Cardiac muscle cell (in vitro differentiated cells and primary cell): Measurements from ENCODE around the gene CAAP1. TPM values are rescaled to one million over a fixed set of nuclear protein-coding genes. Genes with fewer than 3 reads are reported as not detected.
A peak's percentile ranks its signal among the peaks of the same experiment; 100 is the strongest.
"Not testable (repeated sequence)": the region's sequence is repeated elsewhere in the genome, so short reads cannot be mapped to it uniquely, and the experiment has no call there.

Source experiments
- DNase-seq, 2 donors: peaks; one replicate each; pipeline versions ENCODE4 v3.0.0 to v3.0.0-alpha.2; 2010 to 2017; ENCODE audit warnings: low read depth in 1 of 2, low spot score in 1 of 2
- H3K27ac ChIP-seq: fragments of 200-600 bp; sonication (generic); 2 replicates; pipeline ENCODE4 v1.5.1; 2016
- H3K27me3 ChIP-seq: fragments of 200-600 bp; sonication (generic); 2 replicates; pipeline ENCODE4 v1.6.0; 2016; ENCODE audit warnings: control low read depth
- H3K36me3 ChIP-seq: fragments of 200-600 bp; sonication (generic); 2 replicates; pipeline ENCODE4 v1.5.1; 2016; ENCODE audit warnings: control low read depth
- H3K4me1 ChIP-seq: fragments of 200-600 bp; sonication (generic); 2 replicates; pipeline ENCODE4 v1.8.1; 2017; ENCODE audit warnings: low read depth, mild to moderate bottlenecking, mixed run types
- H3K4me3 ChIP-seq: fragments of 200-600 bp; sonication (generic); 2 replicates; pipeline ENCODE4 v1.5.1; 2016; ENCODE audit warnings: mild to moderate bottlenecking
- H3K9me3 ChIP-seq: fragments of 200-600 bp; sonication (generic); 2 replicates; pipeline ENCODE4 v1.5.1; 2017; ENCODE audit warnings: low read depth, mild to moderate bottlenecking, control low read depth
- polyA plus RNA-seq: library from polyadenylated mRNA; unstranded; fragments of >200 nt; fragmentation: Nextera tagmentation; extraction: Ambion mirVana; gene quantifications from 2 replicates; pipeline ENCODE4 v1.2.1, GENCODE V29; 2016
- total RNA-seq: library from RNA; depleted of rRNA; stranded (reverse); fragments of >200 nt; gene quantifications from 2 replicates; pipeline ENCODE4 v1.2.3, GENCODE V29; 2016
- TF ChIP-seq, protein P1 (sequence below): IDR thresholded peaks from 2 replicates; pipeline ENCODE4 v1.5.1; 2012; ENCODE audit warnings: low read depth, mild to moderate bottlenecking, low read length

The CAAP1 gene
- total and polyA plus RNA-seq, 2 experiments from 2014 or later = 19.9 to 24.9 TPM

DNA sequence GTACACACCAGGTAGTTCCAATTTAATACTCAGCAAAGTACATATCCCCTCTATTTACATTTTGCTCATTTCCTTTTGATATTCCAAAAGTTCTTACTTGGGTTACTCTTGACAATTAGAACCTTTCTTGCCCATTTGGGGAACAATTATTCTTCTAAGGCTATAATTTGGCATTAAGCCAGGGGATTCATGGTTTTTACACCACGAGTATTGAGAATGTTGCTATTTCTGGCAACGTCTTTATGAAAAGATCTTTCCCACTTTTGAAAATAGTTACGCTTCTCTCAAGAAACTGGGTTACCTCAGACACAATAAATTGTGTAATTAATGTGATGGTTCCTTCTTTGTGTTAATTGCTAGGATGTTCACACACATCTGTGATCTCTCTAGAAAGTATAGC is 11.5 kb upstream of the CAAP1 start:
- TF ChIP-seq, protein P1, sequence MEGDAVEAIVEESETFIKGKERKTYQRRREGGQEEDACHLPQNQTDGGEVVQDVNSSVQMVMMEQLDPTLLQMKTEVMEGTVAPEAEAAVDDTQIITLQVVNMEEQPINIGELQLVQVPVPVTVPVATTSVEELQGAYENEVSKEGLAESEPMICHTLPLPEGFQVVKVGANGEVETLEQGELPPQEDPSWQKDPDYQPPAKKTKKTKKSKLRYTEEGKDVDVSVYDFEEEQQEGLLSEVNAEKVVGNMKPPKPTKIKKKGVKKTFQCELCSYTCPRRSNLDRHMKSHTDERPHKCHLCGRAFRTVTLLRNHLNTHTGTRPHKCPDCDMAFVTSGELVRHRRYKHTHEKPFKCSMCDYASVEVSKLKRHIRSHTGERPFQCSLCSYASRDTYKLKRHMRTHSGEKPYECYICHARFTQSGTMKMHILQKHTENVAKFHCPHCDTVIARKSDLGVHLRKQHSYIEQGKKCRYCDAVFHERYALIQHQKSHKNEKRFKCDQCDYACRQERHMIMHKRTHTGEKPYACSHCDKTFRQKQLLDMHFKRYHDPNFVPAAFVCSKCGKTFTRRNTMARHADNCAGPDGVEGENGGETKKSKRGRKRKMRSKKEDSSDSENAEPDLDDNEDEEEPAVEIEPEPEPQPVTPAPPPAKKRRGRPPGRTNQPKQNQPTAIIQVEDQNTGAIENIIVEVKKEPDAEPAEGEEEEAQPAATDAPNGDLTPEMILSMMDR = no peak
- Histone ChIP-seq H3K4me1 (no peaks in the 10 kb centered on the region), H3K9me3 (no peaks in the 10 kb centered on the region), H3K4me3 (no peak overlapping the region), H3K27me3 (no peaks in the 10 kb centered on the region), H3K27ac (no peak overlapping the region), H3K36me3 (peaks cover 31% of the 10 kb centered on the region)
- DNase-seq = no peak

GRCh38 chr9:26893030-26893676 is 551 bp upstream of the CAAP1 start:
- H3K9me3 ChIP-seq = no peaks in the 10 kb centered on the region
- no peaks in the 10 kb centered on the region for H3K27me3 ChIP-seq
- H3K4me1 ChIP-seq = peaks cover 6% of the 10 kb centered on the region
- H3K4me3 ChIP-seq = peak overlapping the region; percentile 95
- H3K27ac ChIP-seq = peak overlapping the region; percentile 98
- H3K36me3 ChIP-seq = no peaks in the 10 kb centered on the region
- TF ChIP-seq, protein P1 = no peak
- DNase-seq = no peak

GRCh38 chr9:26891726-26892125 is 876 bp downstream of the CAAP1 start:
- Histone ChIP-seq H3K36me3 (peaks cover 2% of the 10 kb centered on the region), H3K27ac (peak overlapping the region; percentile 98), H3K4me3 (peak overlapping the region; percentile 95), H3K27me3 (no peaks in the 10 kb centered on the region), H3K4me1 (peaks cover 6% of the 10 kb centered on the region), H3K9me3 (no peaks in the 10 kb centered on the region)
- DNase-seq = peak in 1 of 2 donors; percentile 3
- TF ChIP-seq, protein P1 = no peak

DNA sequence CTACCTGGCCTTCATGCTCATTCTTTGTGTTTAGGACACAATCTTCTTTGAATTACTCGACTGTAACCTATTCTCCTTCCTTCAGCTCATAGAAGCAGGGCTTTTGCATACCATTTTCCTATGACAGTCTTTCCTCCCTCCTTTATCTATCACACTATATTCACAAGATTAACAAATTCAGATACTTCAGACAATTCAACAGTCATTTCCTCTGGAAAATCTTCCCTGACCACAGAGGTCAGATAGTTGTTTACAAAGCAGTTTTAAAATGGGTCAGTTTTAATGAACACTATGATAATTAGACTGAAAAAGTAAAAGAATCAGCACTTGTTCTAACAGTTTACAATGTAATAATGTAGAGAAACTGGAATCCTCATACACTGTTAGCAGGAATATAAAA is 4.3 kb downstream of the CAAP1 start:
- no peak for DNase-seq
- no peaks in the 10 kb centered on the region for H3K27me3 ChIP-seq
- peaks cover 6% of the 10 kb centered on the region for H3K4me1 ChIP-seq
- no peak overlapping the region for H3K4me3 ChIP-seq
- H3K9me3 ChIP-seq = no peaks in the 10 kb centered on the region
- H3K36me3 ChIP-seq = peaks cover 13% of the 10 kb centered on the region
- TF ChIP-seq, protein P1 = no peak
- H3K27ac ChIP-seq = no peak overlapping the region

GRCh38 chr9:26882154-26882553 is 10.4 kb downstream of the CAAP1 start:
- Histone ChIP-seq H3K27ac (no peak overlapping the region), H3K9me3 (no peaks in the 10 kb centered on the region), H3K4me1 (no peaks in the 10 kb centered on the region), H3K36me3 (peaks cover 26% of the 10 kb centered on the region), H3K27me3 (no peaks in the 10 kb centered on the region), H3K4me3 (no peak overlapping the region)
- TF ChIP-seq, protein P1 = no peak
- no peak for DNase-seq

DNA sequence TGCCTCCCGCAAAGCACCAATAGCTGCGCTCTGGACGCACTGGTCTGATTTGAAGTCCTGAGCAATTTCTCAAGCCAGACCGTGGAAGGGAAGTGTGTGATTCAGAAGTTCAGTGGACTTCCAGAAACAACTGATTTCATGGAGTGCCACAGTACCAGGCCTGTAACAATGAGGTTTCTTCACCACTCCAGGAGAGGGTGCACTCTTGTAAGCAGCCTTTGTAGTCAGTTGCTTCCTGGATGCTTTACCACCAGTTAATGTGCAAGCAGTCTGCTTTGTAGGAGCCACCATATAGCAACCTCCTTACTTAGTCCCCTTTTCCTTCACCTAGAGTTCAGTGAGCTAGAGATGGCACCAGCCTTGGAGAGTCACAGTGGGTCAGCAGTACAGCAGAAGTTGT is 12.3 kb downstream of the CAAP1 start:
- H3K9me3 ChIP-seq = no peaks in the 10 kb centered on the region
- DNase-seq = no peak
- peaks cover 26% of the 10 kb centered on the region for H3K36me3 ChIP-seq
- H3K4me1 ChIP-seq = no peaks in the 10 kb centered on the region
- no peaks in the 10 kb centered on the region for H3K27me3 ChIP-seq
- TF ChIP-seq, protein P1 = no peak
- H3K27ac ChIP-seq = no peak overlapping the region
- no peak overlapping the region for H3K4me3 ChIP-seq

- peaks cover 19% of the 10 kb centered on the region for H3K36me3 ChIP-seq
- not testable (repeated sequence) for H3K27me3 ChIP-seq, H3K4me1 ChIP-seq, DNase-seq, H3K27ac ChIP-seq, H3K9me3 ChIP-seq, H3K4me3 ChIP-seq
These were observed 17.4 kb downstream of the CAAP1 start for GRCh38 chr9:26875155-26875554.
